Esophagus squamous epithelium (tissue), 5 donors: ENCODE results near the gene HLCS. TPM values are rescaled to one million over a fixed set of nuclear protein-coding genes. Genes with fewer than 3 reads are reported as not detected.

Experiments used
- DNase-seq: peaks from one replicate; lab custom pipeline; 2025; lab: John Stamatoyannopoulos, UW
- H3K27ac ChIP-seq, 4 donors: fragments of 200-600 bp; sonication (generic); one replicate each; pipeline ENCODE4 v1.5.1; 2016 to 2019; ENCODE audit warnings: mild to moderate bottlenecking in 1 of 4
- H3K27me3 ChIP-seq, 4 donors: fragments of 200-600 bp; sonication (generic); 1 replicate in 3 of 4; 2 replicates in 1 of 4; pipeline versions ENCODE4 v1.5.1 to v1.6.0; 2017 to 2021; ENCODE audit warnings: antibody characterized with exemption in 1 of 4
- H3K36me3 ChIP-seq, 3 donors: fragments of 200-600 bp; sonication (generic); one replicate each; pipeline ENCODE4 v1.5.1; 2016 to 2019
- H3K4me1 ChIP-seq, 3 donors: fragments of 200-600 bp; sonication (generic); one replicate each; pipeline ENCODE4 v1.5.1; 2017 to 2019
- H3K4me3 ChIP-seq, 4 donors: fragments of 200-600 bp; sonication (generic); 1 replicate in 3 of 4; 2 replicates in 1 of 4; pipeline ENCODE4 v1.5.1; 2016 to 2019; ENCODE audit warnings: mild to moderate bottlenecking in 2 of 4, moderate library complexity in 1 of 4
- H3K9me3 ChIP-seq, 3 donors: fragments of 200-600 bp; sonication (generic); one replicate each; pipeline ENCODE4 v1.5.1; 2016 to 2019
- POLR2A ChIP-seq, 4 donors: fragments of 450-650 bp; IDR thresholded peaks; one replicate each; pipeline ENCODE4 v1.6.1; 2017; ENCODE audit warnings: antibody characterized with exemption in 4 of 4, mild to moderate bottlenecking in 4 of 4, moderate library complexity in 3 of 4
- WGBS, 2 donors: methylation state at CpG; one replicate each; pipeline ENCODE4 v1.1.5; 2018; 5-methylcytosine and 5-hydroxymethylcytosine counted together
- intact Hi-C: fragments of 100-400 bp; cut with DNase I; formaldehyde crosslinking; loops from one replicate; pipeline ENCODE4 v1.15.0; 2022
- total RNA-seq, 4 donors: library from RNA; depleted of rRNA; stranded (reverse); fragments of >200 nt; gene quantifications; one replicate each; pipeline ENCODE4 v1.1.0, GENCODE V29; 2016
- TF ChIP-seq, protein P1 (sequence below), 6 experiments: fragments of 450-650 bp in 4 of 6; fragments of 200-600 bp in 2 of 6; sonication (generic) in 2 of 6; IDR thresholded peaks; one replicate each; pipeline ENCODE4 v1.5.1; 2016 to 2019; ENCODE audit warnings: antibody characterized with exemption in 6 of 6, mild to moderate bottlenecking in 4 of 6, moderate library complexity in 4 of 6
- donor health status: DM: yes; HTN: yes; CAD: no.

HLCS gene
- total RNA-seq, 4 donors from 2014 or later: 6.3 to 19.5 (median 13.5) TPM

DNA sequence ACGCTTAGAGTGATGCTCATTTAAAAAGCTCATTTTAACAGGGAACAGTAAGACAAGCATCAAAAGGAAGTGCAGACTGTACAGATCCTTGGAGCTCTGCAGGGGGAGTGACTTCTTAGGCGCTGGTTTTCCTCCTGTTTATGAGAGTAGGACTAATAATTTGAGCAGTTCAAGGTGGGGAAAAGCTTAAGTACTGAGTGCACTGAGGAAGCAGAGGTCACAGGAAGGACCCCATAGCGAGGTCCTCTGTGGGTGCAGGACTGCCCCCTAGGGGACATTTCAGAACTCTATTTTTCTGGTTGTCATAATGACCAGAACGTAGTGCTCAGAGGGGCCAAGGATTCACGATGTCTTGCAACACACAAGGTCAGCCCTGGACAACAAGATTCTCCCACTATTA, 112.1 kb downstream of the HLCS start:
- no peaks in the 10 kb centered on the region for H3K36me3 ChIP-seq
- no peak overlapping the region for H3K27ac ChIP-seq
- H3K4me1 ChIP-seq: peaks cover 0 to 18% (median 0%) of the 10 kb centered on the region in 3 donors
- H3K4me3 ChIP-seq: no peak overlapping the region
- TF ChIP-seq POLR2A (IDR thresholded peaks at IDR 0.05): no peak
- TF ChIP-seq, protein P1, sequence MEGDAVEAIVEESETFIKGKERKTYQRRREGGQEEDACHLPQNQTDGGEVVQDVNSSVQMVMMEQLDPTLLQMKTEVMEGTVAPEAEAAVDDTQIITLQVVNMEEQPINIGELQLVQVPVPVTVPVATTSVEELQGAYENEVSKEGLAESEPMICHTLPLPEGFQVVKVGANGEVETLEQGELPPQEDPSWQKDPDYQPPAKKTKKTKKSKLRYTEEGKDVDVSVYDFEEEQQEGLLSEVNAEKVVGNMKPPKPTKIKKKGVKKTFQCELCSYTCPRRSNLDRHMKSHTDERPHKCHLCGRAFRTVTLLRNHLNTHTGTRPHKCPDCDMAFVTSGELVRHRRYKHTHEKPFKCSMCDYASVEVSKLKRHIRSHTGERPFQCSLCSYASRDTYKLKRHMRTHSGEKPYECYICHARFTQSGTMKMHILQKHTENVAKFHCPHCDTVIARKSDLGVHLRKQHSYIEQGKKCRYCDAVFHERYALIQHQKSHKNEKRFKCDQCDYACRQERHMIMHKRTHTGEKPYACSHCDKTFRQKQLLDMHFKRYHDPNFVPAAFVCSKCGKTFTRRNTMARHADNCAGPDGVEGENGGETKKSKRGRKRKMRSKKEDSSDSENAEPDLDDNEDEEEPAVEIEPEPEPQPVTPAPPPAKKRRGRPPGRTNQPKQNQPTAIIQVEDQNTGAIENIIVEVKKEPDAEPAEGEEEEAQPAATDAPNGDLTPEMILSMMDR (IDR thresholded peaks at IDR 0.05): peak; percentile 32 to 60 (median 41)
- intact Hi-C loops: no loop called here
- no peak for DNase-seq
- WGBS, 2 donors: 38 to 45% methylated on average over 5 of the region's 5 CpGs
- no peaks in the 10 kb centered on the region for H3K27me3 ChIP-seq
- no peaks in the 10 kb centered on the region for H3K9me3 ChIP-seq

DNA sequence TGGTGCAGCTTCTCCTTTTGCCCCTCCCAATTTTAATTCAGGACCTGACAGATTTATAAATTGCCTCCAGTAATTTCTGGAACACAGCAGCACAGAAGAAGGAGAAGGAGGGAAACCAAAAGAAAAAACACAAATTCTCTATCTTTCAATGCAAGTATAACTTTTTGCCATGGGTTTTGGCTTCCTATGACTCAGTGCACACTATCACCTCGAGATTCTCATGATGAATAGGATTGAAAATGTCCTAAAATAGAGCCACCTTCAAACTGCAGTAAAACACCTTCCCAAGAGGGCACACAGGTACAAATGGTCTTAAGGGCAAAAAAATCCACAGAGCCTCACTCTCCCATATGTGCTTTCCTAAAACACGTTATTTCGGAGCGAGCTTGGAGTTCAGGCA, 113.6 kb downstream of the HLCS start:
- H3K27ac ChIP-seq: no peak overlapping the region
- intact Hi-C loops: no loop called here
- no peaks in the 10 kb centered on the region for H3K9me3 ChIP-seq
- no peak for DNase-seq
- no peak overlapping the region for H3K4me3 ChIP-seq
- peaks cover 0 to 19% (median 0%) of the 10 kb centered on the region in 3 donors for H3K4me1 ChIP-seq
- no peak for TF ChIP-seq POLR2A (IDR thresholded peaks at IDR 0.05)
- TF ChIP-seq, protein P1 (IDR thresholded peaks at IDR 0.05): no peak
- 76 to 88% methylated on average over 3 to 4 of the region's 4 CpGs for WGBS, 2 donors
- no peaks in the 10 kb centered on the region for H3K36me3 ChIP-seq
- H3K27me3 ChIP-seq: no peaks in the 10 kb centered on the region

DNA sequence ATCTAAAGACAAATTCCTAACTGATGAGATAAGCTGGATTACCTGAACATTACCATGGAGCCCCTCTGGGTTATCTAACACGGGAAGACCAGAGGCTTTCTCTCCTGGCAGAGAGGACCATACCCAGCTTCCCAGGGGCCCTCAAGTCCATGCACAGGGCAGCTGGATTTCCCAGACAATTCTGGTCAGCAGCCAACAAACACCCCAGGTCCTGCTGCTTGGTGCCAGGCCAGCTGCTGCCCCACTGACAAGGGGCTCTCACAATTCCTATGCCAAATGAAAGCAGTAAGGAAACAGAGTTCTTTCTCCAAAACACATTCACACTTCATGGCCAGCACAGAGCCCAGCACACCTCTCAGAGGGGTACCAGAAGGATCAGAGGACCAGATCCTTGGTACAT, 114.2 kb downstream of the HLCS start:
- DNase-seq: no peak
- Histone ChIP-seq H3K4me1 (peaks cover 0 to 25% (median 0%) of the 10 kb centered on the region in 3 donors), H3K4me3 (no peak overlapping the region), H3K36me3 (no peaks in the 10 kb centered on the region), H3K27ac (no peak overlapping the region), H3K27me3 (no peaks in the 10 kb centered on the region), H3K9me3 (no peaks in the 10 kb centered on the region)
- 50 to 63% methylated on average over 1 of the region's 1 CpG for WGBS, 2 donors
- no peak for TF ChIP-seq POLR2A (IDR thresholded peaks at IDR 0.05)
- TF ChIP-seq, protein P1 (IDR thresholded peaks at IDR 0.05): no peak
- intact Hi-C loops: no loop called here

DNA sequence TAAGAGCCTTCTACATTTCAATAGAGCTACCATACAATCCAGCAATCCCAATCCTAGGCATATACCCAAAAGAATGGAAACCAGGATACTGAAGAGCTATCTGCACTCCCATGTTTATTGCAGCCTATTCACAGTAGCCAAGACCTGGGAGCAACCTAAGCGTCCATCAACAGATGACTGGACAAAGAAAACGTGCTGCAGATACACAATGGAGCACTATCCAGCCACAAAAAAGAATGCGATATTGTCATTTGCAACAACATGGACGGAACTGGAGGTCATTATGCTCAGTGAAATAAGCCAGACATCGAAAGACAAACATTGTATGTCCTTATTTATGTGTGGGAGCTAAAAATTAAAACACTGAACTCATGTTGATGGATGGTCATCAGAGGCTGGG, 115.3 kb downstream of the HLCS start:
- no peak for TF ChIP-seq POLR2A (IDR thresholded peaks at IDR 0.05)
- TF ChIP-seq, protein P1 (IDR thresholded peaks at IDR 0.05): no peak
- Histone ChIP-seq H3K36me3 (no peaks in the 10 kb centered on the region), H3K27ac (no peak overlapping the region), H3K9me3 (no peaks in the 10 kb centered on the region), H3K4me3 (no peak overlapping the region), H3K27me3 (no peaks in the 10 kb centered on the region), H3K4me1 (peaks cover 0 to 36% (median 3%) of the 10 kb centered on the region in 3 donors)
- no peak for DNase-seq
- intact Hi-C loops: no loop called here
- WGBS, 2 donors: 85 to 91% methylated on average over 5 of the region's 5 CpGs

- intact Hi-C loops: no loop called here
- H3K4me3 ChIP-seq: no peak overlapping the region
- DNase-seq: no peak
- no peaks in the 10 kb centered on the region for H3K27me3 ChIP-seq
- no peak for TF ChIP-seq POLR2A (IDR thresholded peaks at IDR 0.05)
- TF ChIP-seq, protein P1 (IDR thresholded peaks at IDR 0.05): no peak
- no peaks in the 10 kb centered on the region for H3K36me3 ChIP-seq
- no peak overlapping the region for H3K27ac ChIP-seq
- no peaks in the 10 kb centered on the region for H3K9me3 ChIP-seq
- peaks cover 0 to 38% (median 3%) of the 10 kb centered on the region in 3 donors for H3K4me1 ChIP-seq
- WGBS, 2 donors: 79 to 100% methylated on average over 1 to 5 of the region's 8 CpGs
Measured at GRCh38 chr21:36850372-36850771, 116.1 kb downstream of the HLCS start.
